Measurements from ENCODE around the gene SNN. TPM values are rescaled to one million over a fixed set of nuclear protein-coding genes. Genes with fewer than 3 reads are reported as not detected.

The SNN gene
- total RNA-seq, 1 donor from 2014 or later, result 27.6 TPM

- DNase-seq (ENCODE audit: low read depth) (peak; percentile 96), FAIRE-seq (no peak)
- H3K36me3 ChIP-seq (ENCODE audit: control insufficient read depth, insufficient read depth, low read length), result peaks cover 17% of the 10 kb centered on the region
- no peaks in the 10 kb centered on the region for H3K27me3 ChIP-seq (ENCODE audit: control insufficient read depth, insufficient read depth, low read length)
- no peak overlapping the region for H3K4me3 ChIP-seq (ENCODE audit: low read depth, low read length)
- no peak for TF ChIP-seq CTCF (IDR thresholded peaks at IDR 0.05; ENCODE audit: insufficient read depth, low read length, severe bottlenecking)
These were observed 14.4 kb downstream of the SNN start for GRCh38 chr16:11682655-11683096.

- TF ChIP-seq CTCF (IDR thresholded peaks at IDR 0.05; ENCODE audit: insufficient read depth, low read length, severe bottlenecking), result no peak
- peaks cover 15% of the 10 kb centered on the region for H3K36me3 ChIP-seq (ENCODE audit: control insufficient read depth, insufficient read depth, low read length)
- no peak for FAIRE-seq
- DNase-seq (ENCODE audit: low read depth), result no peak
- H3K4me3 ChIP-seq (ENCODE audit: low read depth, low read length), result no peak overlapping the region
- H3K27me3 ChIP-seq (ENCODE audit: control insufficient read depth, insufficient read depth, low read length), result no peaks in the 10 kb centered on the region
These were observed 14.9 kb downstream of the SNN start for GRCh38 chr16:11683145-11683544.

GRCh38 chr16:11684231-11685025 is 16.2 kb downstream of the SNN start:
- peaks cover 11% of the 10 kb centered on the region for H3K36me3 ChIP-seq (ENCODE audit: control insufficient read depth, insufficient read depth, low read length)
- TF ChIP-seq CTCF (IDR thresholded peaks at IDR 0.05; ENCODE audit: insufficient read depth, low read length, severe bottlenecking), result no peak
- FAIRE-seq, result no peak

GRCh38 chr16:11685844-11686618 is 17.8 kb downstream of the SNN start:
- Histone ChIP-seq H3K36me3 (ENCODE audit: control insufficient read depth, insufficient read depth, low read length) (peaks cover 7% of the 10 kb centered on the region), H3K27me3 (ENCODE audit: control insufficient read depth, insufficient read depth, low read length) (no peaks in the 10 kb centered on the region), H3K4me3 (ENCODE audit: low read depth, low read length) (no peak overlapping the region)
- DNase-seq (ENCODE audit: low read depth), result no peak
- TF ChIP-seq CTCF (IDR thresholded peaks at IDR 0.05; ENCODE audit: insufficient read depth, low read length, severe bottlenecking), result no peak
- no peak for FAIRE-seq

More at GRCh38 chr16:11684231-11685025, 16.2 kb downstream of the SNN start:
- no peak for DNase-seq (ENCODE audit: low read depth)
- Histone ChIP-seq H3K27me3 (ENCODE audit: control insufficient read depth, insufficient read depth, low read length) (no peaks in the 10 kb centered on the region), H3K4me3 (ENCODE audit: low read depth, low read length) (no peak overlapping the region)

GRCh38 chr16:11686713-11687380 is 18.6 kb downstream of the SNN start:
- DNase-seq (ENCODE audit: low read depth) (no peak), FAIRE-seq (no peak)
- no peaks in the 10 kb centered on the region for H3K27me3 ChIP-seq (ENCODE audit: control insufficient read depth, insufficient read depth, low read length)
- no peak overlapping the region for H3K4me3 ChIP-seq (ENCODE audit: low read depth, low read length)
- no peak for TF ChIP-seq CTCF (IDR thresholded peaks at IDR 0.05; ENCODE audit: insufficient read depth, low read length, severe bottlenecking)
- peaks cover 12% of the 10 kb centered on the region for H3K36me3 ChIP-seq (ENCODE audit: control insufficient read depth, insufficient read depth, low read length)
